COR-L47 (cell line): Measurements from ENCODE around the gene PKNOX2.

Source experiments
- DNase-seq: peaks from one replicate; lab custom pipeline; 2025; lab: John Stamatoyannopoulos, UW

PKNOX2 gene

GRCh38 chr11:125445731-125446130 is 281.2 kb downstream of the PKNOX2 start:
- DNase-seq, result no peak

- no peak for DNase-seq
These were observed 281.7 kb downstream of the PKNOX2 start for GRCh38 chr11:125446279-125446678.

GRCh38 chr11:125447721-125448120 is 283.2 kb downstream of the PKNOX2 start:
- DNase-seq, result no peak

- no peak for DNase-seq
These were observed 283.6 kb downstream of the PKNOX2 start for GRCh38 chr11:125448136-125448535.

- DNase-seq, result no peak
These were observed 285.0 kb downstream of the PKNOX2 start for GRCh38 chr11:125449565-125449964.

- DNase-seq, result peak; percentile 88
These were observed 287.0 kb downstream of the PKNOX2 start for GRCh38 chr11:125451400-125452124.

- no peak for DNase-seq
These were observed 287.5 kb downstream of the PKNOX2 start for GRCh38 chr11:125452125-125452470.

- DNase-seq, result no peak
These were observed 289.5 kb downstream of the PKNOX2 start for GRCh38 chr11:125454047-125454446.

- DNase-seq, result no peak
These were observed 291.3 kb downstream of the PKNOX2 start for GRCh38 chr11:125455851-125456250.

- DNase-seq, result no peak
These were observed 293.3 kb downstream of the PKNOX2 start for GRCh38 chr11:125457814-125458343.

- no peak for DNase-seq
These were observed 295.7 kb downstream of the PKNOX2 start for GRCh38 chr11:125460275-125460674.

- no peak for DNase-seq
These were observed 299.2 kb downstream of the PKNOX2 start for GRCh38 chr11:125463590-125464269.

GRCh38 chr11:125464270-125464662 is 299.7 kb downstream of the PKNOX2 start:
- no peak for DNase-seq

- DNase-seq, result no peak
These were observed 300.1 kb downstream of the PKNOX2 start for GRCh38 chr11:125464666-125465065.

- DNase-seq, result no peak
These were observed 300.7 kb downstream of the PKNOX2 start for GRCh38 chr11:125465255-125465654.

GRCh38 chr11:125465701-125466100 is 301.1 kb downstream of the PKNOX2 start:
- no peak for DNase-seq

- no peak for DNase-seq
These were observed 303.5 kb downstream of the PKNOX2 start for GRCh38 chr11:125468025-125468424.

- DNase-seq, result no peak
These were observed 304.3 kb downstream of the PKNOX2 start for GRCh38 chr11:125468852-125469251.

GRCh38 chr11:125470355-125470754 is 305.8 kb downstream of the PKNOX2 start:
- no peak for DNase-seq

- no peak for DNase-seq
These were observed 312.2 kb downstream of the PKNOX2 start for GRCh38 chr11:125476721-125477120.

- DNase-seq, result no peak
These were observed 314.6 kb downstream of the PKNOX2 start for GRCh38 chr11:125479137-125479536.

- no peak for DNase-seq
These were observed 317.0 kb downstream of the PKNOX2 start for GRCh38 chr11:125481531-125481930.
